DMS114 treated with DMSO at 0.1 percent for 48 hours (cell line): ENCODE results near the gene SIGLEC7.
"Not testable (repeated sequence)": the region's sequence is repeated elsewhere in the genome, so short reads cannot be mapped to it uniquely, and the experiment has no call there.

Experiments used
- DNase-seq: peaks from one replicate; lab custom pipeline; 2025; ENCODE audit not compliant: unreplicated experiment; lab: John Stamatoyannopoulos, UW

The SIGLEC7 gene

DNA sequence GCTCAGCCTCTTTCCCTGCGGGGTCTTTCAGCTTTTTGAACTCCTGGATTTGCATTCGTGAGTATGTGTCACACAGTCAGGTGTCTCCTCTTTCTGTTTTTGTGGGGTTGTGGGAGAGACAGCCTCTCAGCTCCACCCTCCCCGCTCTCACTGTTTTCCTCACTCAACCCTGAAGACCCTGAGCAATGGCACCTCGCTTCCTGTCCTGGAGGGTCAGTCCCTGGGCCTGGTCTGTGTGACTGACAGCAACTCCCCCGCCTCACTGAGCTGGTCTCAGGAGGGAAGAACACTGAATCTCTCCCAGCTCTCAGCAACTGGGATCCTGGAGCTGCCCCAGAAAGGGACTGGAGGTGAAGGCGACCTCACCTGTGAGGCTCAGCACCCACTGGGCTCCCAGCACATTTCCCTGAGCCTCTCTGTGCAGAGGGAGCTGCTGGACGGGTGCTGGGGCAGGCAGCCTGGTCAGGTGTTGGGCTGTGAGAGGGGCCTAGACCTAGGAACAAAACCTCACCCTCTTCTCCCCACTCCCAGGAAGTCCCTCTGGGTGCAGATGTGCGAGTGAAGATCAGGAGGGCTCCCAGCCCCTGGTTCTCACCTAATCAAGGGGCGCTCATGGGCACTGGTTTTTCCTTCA lies 4.2 kb upstream of the SIGLEC7 start:
- no peak for DNase-seq

DNA sequence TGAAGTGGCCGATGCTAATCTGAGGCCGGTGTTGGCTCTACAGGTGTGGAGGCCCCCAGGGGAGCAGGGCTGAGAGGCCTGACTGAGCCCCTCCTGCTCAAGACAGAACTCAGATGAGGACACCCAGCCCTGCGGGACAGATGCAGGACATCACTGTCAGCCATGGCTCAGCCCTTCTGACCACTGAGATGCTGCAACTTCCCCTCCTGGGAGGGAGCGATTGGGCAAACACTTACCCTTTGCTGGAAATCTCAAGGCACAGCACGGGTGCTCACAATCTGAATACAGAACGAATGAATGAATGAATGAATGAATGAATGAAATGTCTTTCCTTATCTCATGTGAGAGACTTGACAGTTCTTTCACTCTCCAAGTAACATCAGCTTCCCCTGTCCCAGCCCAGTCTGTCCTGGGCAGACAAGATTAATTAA lies 3.5 kb upstream of the SIGLEC7 start:
- no peak for DNase-seq

DNA sequence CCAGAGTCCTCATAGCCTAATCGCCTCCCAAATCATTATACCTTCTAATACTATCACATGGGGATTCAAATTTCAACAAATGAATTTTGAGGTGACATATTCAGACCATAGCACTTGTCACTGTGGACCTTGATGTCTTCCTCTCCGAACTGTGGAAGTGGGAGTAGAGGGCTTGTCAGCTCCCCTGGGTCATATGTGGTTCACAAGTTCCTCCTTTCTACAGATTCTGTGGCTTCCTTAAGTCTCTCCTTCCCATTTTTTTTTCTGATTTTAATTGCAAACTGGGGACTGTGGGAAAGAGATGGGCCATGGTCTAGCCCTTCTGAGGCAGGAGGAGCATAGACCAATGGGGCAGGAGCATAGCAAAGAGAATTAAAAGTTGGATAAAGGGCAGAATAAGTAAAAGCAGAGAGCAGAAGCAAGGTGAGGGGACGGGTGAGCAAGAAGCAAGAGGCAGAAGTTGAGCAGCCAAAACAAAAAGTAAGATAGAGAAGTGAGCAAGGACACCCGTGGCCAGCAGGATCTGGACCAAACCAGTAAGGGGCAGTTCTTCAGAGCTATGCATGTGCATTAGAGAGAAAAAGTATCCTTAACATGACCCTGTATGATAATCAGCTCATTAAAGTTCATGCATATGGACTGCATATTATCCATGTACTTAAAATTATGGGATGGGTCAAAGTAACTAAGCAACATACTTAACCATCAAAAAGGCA lies 2.6 kb upstream of the SIGLEC7 start:
- DNase-seq = no peak

DNA sequence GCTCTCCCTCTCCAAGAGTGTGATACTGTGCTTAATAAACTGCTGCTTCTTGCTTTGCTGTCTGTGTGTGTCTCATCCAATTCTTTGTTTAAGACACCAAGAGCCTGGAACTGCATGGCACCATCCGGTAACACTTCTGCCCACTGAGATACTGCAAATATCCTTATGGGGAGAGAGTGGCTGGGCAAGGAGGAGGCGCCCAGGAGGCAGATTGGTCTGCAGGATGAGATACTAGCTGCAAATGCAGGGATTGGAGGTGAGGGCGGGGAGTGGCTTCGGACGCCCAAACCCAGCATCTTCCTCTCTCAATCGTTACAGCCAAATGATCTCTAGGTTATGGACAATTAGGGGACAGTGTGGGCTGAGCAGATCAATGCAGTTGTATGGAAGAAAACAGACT lies 1.7 kb upstream of the SIGLEC7 start:
- no peak for DNase-seq

DNA sequence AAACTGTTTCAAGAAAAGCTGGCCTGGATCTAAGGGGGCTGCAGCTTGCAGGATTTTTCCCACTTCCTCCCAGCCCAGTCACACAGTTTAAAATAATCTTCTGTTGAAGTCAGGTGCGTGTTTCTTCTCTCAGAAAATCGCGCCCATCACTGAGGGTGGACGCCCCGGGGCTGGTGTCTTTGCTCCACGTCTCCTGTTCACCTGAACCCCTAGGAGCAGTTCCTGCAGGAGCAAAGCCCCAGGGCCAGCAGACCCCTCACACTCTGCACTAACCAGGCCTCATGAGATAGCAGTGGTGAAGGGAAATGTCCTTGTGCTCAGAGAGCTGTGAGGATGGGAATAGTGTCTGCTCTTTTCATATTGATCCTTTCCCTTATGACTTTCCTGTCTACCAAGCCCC lies 920 bp upstream of the SIGLEC7 start:
- no peak for DNase-seq

DNA sequence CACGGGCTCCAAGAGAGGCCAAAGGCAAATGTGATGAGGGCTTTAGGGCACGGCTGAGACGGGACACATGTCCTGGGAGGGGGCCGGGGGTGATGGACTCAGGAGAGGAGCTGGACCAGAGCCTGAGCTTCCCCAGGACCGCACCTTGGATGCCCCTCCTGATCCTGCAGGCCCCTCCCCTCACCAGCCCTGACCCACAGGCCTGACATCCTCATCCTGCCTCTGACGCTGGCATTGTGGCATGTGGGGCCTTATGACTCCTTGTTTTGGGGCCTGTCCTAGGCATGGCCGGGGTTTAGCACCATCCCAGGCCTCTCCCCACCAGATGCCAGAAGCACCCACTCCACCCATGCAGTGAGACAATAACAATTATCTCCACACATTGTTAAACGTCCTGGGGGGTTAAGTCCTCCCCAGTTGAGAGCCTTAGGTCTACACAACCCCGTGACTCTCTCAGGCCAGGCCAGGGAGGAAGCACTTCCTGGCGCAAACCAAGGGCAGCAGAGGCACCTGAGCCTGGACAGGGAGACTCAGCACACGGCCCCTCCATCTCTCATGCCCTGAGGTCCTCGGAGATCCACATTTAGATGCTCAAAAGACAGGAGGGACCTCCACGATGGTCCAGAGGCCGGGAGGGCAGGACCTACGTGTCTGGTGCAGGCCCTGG lies 841 bp downstream of the SIGLEC7 start:
- DNase-seq = not testable (repeated sequence)

DNA sequence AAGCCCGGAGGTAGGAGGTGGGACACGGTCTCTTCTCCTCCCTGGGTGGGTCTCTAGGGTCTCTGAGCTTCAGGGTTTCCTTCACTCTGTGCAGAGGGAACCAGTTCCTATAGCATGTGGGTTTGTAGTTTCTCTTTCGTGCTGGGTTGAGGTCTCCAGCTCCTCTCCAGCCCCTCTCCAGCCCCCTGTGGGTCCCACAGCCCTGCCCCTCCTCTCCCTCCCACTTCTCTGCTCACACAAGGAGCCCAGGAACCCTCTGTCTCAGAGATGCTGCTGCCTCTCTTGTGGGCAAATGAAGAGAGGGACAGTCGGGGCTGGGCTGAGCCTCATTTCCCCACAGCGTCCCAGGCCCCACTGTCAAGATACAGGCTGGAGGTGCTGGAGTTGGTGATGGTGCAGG lies 1.4 kb downstream of the SIGLEC7 start:
- no peak for DNase-seq

DNA sequence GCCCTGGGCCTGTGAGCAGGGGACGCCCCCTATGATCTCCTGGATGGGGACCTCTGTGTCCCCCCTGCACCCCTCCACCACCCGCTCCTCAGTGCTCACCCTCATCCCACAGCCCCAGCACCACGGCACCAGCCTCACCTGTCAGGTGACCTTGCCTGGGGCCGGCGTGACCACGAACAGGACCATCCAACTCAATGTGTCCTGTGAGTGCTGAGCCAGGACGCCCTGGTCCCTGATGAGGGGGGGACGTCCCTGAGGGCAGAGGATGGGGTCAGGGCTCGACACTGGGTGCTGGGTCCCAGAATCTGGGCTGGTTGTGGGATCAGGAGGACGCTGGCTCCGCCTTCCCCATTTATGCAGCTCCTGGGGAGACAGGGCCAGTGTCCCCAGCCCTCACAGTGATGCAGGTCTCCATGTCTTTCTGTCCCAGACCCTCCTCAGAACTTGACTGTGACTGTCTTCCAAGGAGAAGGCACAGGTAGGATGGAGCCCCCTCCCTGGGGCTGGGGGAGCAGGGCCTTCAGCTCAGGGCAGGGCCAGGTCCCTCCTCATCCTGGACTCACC lies 2.5 kb downstream of the SIGLEC7 start:
- DNase-seq = no peak

DNA sequence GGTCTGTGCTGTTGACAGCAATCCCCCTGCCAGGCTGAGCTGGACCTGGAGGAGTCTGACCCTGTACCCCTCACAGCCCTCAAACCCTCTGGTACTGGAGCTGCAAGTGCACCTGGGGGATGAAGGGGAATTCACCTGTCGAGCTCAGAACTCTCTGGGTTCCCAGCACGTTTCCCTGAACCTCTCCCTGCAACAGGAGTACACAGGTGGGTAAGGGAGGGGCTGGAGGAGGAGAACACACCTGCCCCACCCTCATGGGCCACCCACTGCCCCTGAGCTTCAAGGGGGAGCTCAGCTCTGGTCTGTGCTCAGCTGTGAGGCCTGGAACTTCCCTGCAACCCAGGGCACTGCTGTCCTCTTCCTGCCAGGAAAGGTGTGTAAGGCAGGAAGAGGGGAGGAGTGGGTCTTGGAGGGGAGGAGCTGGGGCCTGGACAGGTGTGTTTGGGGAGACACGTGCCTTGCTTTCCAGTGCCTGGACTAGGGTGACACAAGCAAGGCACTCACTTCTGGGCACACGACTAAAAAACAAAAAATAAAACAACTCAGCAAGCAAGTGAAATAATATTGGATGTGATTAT lies 3.9 kb downstream of the SIGLEC7 start:
- no peak for DNase-seq

DNA sequence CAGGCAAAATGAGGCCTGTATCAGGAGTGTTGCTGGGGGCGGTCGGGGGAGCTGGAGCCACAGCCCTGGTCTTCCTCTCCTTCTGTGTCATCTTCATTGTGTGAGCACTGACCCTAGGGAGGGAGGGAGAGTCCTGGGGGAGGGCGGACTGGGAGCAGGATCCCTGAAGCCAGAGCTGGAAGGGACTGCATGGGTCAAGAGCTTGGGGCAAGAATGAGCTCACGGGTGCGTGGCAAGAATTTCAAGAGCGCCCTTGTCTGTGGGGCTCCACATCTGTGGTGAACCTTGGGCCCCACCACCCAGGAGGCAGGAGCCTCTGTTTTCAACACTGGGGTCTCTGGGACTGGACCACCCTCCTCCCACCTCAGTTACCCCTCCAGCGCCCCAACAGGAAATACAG lies 4.7 kb downstream of the SIGLEC7 start:
- DNase-seq = no peak

DNA sequence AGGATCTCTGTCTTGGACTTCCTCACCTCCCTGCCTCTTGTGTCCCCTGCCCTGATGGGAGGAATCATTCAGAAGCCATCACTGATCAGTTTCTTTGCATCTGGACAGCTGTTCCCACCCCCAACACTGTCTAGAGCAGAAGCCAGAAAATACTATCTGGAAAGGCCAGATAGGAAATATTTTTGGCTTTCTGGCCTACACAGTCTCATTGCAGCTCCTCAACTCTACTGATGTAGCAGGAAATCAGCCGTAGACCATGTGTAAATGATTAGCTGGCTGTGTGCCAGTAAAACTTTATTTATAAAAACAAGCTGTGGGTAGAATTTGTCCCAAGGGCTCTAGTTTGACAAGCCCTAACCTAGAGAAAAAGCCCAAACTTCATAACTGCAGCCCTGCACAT lies 5.6 kb downstream of the SIGLEC7 start:
- no peak for DNase-seq

DNA sequence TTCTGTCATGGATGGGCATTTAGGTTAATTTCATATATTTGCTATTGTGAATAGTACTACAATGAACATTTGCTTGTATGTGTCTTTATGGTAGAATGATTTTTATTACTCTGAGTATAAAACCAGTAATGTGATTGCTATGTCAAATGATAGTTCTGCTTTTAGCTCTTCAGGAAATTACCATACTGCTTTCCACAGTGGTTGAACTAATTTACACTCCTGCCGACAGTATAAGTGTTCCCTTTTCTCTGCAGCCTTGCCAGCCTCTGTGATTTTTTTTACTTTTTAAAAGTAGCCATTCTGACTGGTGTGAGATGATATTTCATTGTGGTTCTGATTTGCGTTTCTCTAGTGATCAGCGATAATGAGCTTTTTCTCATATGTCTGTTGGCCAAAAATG lies 6.5 kb downstream of the SIGLEC7 start:
- DNase-seq = no peak

DNA sequence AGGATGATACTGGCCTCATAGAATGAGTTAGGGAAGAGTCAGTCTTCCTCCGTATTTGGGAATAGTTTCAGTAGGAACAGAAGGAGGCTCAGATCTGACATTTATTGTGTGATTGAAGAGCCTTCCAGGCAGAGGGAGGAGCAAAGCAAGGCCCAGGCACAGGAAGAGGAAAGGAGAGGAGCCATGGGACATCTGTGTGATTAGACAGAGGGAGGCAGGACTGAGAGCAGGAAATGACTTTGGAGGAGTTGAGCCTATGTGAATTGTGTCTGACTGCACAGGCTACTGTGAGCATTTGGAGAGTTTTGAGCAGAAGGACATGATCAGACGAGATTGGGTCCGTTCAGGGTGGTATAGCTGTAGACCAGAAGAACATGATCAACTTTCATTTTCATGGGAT lies 8.5 kb downstream of the SIGLEC7 start:
- no peak for DNase-seq

DNA sequence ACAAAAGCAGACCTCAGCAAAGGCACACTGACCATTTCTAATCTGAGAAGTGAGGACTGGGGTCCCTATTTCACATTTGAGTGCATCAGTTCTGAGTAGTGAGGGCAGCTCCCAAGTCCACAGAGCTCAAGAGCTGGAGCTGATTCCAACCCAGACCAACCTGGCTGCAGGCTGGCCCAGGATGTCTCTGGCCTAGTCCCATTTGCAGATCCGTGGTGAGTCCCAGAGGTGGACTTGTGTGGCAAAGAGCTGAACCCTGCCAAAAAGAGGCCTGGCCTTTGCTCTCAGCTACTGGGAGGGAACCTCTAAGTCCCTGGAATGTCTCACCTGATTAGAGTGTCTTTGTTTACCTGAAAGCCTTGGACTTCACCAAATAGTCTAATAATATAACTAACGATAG lies 14.6 kb downstream of the SIGLEC7 start:
- no peak for DNase-seq

DNA sequence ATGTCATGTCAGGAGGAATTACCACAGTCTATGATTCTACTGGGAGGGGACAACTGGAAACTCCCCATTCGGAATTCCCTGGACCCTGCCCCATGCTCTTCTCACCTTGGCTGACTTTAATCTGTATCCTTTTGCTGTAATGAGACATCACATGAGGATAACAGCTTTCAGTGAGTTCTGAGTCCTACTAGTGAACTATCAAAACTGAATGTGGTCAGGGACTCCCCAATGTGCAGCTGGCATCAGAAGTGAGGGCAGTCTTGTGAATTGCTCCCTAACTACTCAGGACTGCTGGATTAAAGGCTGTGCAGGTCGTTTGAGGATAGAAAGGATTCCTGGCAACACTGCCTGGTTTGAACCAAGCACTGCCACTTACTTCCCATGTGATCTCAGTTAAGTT lies 15.2 kb downstream of the SIGLEC7 start:
- DNase-seq = no peak

DNA sequence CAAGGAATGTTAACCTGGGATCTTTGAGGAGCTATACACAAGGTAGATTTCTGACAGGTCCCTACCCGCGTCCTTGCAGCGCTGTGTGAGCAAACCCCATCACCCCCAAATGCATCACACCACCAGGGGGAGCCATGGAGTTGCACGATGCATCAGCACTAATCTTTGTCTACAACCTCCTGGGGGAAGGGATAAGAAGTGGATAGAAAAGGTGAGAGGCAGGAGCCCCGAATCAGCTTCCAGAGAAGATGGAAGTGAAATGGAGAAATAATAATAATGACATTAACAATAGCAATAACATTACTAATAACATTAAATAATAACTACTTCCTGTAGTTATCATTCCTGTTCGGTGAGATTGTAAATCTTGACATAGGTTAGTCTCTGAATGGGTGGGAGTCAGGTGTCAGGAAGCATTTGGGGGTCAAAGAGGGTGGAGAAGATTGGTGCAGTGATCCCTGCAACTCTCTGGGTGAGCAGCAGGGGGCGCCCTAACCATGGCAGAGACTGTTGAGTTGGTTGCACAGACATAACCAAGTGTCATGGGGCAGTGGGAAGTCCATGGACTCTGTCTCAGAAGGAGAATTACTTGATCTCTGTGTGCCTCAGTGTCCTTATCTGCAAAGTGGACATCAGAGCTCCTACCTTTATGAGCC lies 16.5 kb downstream of the SIGLEC7 start:
- DNase-seq = no peak

DNA sequence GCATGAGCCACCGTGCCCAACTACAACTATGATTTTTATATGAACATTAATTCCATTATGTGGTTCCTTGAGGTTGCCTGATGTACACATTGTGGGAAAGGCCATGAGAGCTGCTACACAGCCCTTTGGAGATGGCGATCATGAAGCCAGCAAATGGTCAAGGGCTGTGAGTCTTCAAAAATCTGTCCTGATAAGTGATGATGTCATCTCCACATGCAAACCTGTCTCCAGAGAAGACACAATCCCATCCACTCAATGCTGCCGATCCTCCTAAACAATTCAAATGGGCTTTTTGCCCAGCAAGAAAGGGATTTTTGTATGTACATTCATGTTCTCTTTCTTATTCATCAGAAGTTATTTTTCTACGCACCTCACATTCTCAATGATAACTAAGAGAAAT lies 17.6 kb downstream of the SIGLEC7 start:
- no peak for DNase-seq

DNA sequence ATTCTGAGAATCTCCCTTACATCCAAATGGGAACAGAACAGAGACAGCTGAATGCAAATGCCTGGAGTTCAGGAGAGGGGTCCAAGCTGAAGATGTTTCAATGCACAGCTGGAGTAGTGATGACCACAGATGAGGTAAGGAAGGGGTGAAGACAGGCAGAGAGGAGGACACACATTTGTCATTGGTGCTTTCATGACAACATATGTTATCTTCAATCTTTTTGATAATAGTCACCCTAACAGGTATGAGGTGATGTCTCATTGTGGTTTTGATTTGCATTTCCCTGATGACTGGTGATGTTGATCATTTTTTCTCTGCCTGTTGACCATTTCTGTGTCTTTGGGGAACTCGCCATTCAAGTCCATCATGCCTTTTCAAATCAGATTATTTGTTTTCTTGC lies 19.2 kb downstream of the SIGLEC7 start:
- DNase-seq = no peak

DNA sequence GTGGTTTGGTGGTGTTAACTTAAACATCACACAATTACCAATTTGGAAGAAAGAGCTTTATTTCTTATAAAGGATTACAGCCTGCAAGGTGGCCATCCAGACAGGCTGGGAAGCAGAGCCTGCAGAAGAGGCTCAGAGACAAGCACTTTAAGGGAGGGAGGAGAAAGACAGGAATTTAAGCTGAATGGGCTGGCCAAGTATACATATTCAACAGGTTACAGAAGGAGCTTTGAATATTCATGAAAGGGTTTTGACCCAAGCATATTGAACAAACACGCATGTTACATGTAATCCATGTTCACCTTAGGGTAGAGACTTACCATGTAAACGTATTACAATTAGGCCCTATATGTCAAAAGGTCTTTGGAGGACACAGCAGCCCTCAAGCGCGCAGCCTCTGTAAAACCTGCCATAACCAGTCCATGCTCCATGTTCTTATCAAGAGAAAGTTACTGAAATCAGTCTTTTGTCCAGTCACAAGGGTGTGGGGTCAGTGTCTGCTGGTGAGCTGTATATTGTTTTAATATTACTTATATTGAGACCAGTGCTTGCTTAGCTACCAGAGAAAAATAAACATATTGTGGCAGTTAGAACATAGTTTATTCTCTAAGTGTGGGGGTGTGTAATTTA lies 19.9 kb downstream of the SIGLEC7 start:
- DNase-seq = no peak

DNA sequence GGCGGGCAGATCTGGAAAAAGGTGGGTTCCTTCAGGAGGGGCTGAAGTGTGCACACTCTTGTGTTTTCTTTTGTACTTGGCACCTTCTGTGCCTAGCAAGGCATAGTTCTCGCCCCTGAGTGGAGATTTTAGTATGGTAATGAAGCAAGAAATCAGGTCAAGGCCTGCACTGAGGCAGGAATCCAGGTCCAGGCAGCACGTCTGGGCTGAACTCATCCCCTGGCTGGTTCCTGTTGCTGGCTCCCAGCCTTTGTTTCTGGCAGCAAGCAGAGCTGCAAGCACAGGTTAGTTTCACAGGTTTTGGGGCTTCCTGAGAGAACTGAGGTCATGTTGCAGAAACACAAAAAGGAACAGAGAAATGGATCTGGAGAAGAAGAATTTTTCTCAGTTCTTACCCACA lies 21.2 kb downstream of the SIGLEC7 start:
- no peak for DNase-seq

DNA sequence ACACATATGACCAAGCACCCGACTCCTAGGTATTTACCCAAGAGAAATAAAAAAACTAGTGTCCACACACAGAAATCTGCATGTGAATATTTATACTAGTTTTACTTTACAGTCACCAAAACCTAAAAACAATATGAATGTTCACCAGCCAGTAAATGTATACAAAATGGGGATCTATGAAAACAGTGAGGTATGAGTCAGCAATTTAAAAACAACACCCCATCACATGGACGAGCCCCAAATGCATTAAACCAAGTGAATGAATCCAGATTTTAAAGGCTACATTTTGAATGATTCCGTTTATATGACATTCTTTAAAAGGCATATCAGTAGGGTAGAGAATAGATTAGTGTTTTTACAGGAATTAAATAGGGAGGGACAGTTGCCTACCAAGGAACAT lies 22.1 kb downstream of the SIGLEC7 start:
- no peak for DNase-seq
